GM13977 (cell line): Measurements from ENCODE around the gene ESPN.
"Not testable (repeated sequence)": the region's sequence is repeated elsewhere in the genome, so short reads cannot be mapped to it uniquely, and the experiment has no call there.

Source experiments
- DNase-seq: peaks from one replicate; pipeline ENCODE4 v3.0.0; 2012; ENCODE audit warnings: low spot score
- in situ Hi-C: fragments of 300-500 bp; cut with MboI; formaldehyde crosslinking; loops from one replicate; pipeline ENCODE4 v1.12.0; 2022; ENCODE audit warnings: low sequenced_read_pairs, low pct_unique_long_range_greater_than_20kb, mixed read lengths, inconsistent platforms; ENCODE audit not compliant: unreplicated experiment
- TF ChIP-seq, protein P1 (sequence below): IDR thresholded peaks from 2 replicates; pipeline ENCODE4 v1.5.1; 2012; ENCODE audit warnings: mild to moderate bottlenecking, control low read depth; ENCODE audit not compliant: insufficient read depth; ENCODE audit errors: extremely low read depth, missing control alignments

ESPN gene

DNA sequence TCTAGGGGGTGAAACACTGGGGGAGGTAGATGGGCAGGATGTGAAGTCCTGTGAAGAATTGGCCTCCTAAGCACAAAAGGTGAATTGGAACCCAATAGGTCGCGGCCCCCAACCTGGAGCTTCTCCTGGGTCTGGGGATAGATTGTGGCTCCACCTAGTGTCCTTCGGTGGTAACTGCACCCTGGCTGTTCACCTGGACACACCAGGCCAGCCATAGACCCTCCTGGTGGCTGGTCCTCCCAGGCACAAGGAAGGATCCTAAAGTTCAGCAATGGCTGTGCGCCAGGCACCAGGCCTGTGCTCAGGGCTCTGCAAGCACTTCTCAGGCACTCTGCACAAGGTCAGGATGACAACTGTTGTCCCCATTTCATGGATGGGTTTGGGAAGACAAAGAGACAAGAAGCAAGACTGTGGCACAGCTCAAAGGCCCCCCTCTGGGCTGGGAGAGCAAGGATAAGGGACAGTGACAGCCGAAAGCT, 13.5 kb downstream of the ESPN start:
- in situ Hi-C loops = no loop called here
- DNase-seq = peak; percentile 91
- TF ChIP-seq, protein P1, sequence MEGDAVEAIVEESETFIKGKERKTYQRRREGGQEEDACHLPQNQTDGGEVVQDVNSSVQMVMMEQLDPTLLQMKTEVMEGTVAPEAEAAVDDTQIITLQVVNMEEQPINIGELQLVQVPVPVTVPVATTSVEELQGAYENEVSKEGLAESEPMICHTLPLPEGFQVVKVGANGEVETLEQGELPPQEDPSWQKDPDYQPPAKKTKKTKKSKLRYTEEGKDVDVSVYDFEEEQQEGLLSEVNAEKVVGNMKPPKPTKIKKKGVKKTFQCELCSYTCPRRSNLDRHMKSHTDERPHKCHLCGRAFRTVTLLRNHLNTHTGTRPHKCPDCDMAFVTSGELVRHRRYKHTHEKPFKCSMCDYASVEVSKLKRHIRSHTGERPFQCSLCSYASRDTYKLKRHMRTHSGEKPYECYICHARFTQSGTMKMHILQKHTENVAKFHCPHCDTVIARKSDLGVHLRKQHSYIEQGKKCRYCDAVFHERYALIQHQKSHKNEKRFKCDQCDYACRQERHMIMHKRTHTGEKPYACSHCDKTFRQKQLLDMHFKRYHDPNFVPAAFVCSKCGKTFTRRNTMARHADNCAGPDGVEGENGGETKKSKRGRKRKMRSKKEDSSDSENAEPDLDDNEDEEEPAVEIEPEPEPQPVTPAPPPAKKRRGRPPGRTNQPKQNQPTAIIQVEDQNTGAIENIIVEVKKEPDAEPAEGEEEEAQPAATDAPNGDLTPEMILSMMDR = peak; percentile 89

DNA sequence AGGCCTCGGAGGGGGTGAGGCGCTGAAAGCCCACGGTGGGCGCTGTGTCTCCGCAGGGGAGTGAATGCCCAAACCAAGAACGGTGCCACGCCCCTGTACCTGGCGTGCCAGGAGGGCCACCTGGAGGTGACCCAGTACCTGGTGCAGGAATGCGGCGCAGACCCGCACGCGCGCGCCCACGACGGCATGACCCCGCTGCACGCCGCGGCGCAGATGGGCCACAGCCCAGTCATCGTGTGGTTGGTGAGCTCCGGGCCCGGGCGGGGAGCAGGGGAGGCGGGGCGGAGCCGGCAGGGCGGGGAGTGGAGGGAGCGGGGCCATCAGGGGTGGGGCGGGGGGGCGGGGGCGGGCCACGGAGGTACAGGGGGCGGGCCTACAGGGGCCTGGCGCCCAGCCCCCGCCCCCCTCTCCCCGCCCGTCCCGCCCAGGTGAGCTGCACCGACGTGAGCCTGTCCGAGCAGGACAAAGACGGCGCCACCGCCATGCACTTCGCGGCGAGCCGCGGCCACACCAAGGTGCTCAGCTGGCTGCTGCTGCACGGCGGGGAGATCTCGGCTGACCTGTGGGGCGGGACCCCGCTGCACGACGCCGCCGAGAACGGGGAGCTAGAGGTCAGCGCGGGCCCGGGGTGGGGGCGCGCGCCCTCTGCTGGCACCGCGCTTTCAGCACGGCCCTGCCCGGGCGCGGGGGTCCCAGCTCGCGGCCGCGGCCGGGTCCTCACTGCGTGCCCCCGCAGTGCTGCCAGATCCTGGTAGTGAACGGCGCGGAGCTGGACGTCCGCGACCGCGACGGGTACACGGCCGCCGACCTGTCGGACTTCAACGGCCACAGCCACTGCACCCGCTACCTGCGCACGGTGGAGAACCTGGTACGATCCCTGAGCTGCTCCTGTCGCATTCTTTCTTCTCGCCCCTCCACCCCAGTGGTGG, 15.9 kb downstream of the ESPN start:
- peak; percentile 82 for DNase-seq
- TF ChIP-seq, protein P1 = peak; percentile 31
- in situ Hi-C loops = no loop called here

DNA sequence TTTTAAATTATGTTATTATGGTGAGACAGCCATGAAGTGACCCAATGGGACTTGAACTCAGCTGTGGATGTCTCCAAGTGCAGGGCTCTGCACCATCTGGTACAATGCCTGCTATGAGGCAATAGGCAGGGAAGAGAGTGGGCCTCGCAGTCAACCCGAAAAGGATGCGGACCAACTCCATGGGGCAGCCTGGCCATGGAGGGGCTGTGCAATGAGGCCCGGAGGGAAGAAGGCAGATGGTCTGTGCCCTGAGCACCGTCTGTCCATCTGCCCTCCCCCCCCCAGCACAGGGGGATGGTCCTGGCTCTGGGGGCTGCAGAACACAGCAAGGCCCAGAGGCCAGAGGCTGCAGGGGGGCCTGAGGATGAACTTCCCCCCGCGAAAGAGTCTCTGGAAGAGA, 17.0 kb downstream of the ESPN start:
- in situ Hi-C loops = no loop called here

DNA sequence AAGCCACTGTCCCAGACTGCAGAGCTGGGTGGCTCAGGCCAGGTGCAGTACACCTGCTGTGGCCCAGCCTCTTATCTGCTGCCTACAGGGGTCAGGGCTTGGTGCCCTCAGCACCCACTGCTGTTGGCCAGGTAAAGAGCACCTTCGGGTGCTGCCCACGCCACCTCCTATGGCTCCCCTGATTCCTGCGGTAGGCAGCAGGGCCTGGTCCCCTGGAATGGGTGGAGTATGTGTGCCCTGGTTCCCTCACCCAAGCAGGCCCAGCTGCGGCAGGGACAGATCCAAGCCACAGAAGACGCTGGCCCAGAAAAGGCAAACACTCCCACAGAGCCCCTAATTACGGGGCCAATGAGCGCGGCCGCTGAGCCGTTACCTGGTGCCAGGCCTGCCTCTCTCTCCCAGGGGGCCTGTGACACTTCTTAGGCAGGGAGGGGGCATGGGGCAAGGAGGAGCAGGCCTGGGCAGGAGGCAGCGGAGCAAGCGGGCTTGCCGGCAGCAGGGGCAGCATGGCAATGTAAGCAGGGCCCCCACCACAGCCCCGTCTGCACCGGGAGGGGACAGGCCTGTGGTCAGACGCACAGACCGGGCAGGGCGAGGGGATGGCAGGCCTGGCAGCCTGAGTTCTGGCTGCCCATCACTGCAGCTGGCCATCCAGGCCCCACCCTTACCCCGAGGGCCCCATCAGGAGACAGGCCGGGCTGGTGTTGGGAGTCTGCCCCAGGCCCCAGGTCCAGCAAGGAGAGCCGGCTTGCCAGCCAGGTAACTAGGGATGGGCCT, 19.0 kb downstream of the ESPN start:
- TF ChIP-seq, protein P1 = no peak
- in situ Hi-C loops = no loop called here
- no peak for DNase-seq

More for the DNA sequence above, 17.0 kb downstream of the ESPN start:
- TF ChIP-seq, protein P1 = no peak
- DNase-seq = no peak

DNA sequence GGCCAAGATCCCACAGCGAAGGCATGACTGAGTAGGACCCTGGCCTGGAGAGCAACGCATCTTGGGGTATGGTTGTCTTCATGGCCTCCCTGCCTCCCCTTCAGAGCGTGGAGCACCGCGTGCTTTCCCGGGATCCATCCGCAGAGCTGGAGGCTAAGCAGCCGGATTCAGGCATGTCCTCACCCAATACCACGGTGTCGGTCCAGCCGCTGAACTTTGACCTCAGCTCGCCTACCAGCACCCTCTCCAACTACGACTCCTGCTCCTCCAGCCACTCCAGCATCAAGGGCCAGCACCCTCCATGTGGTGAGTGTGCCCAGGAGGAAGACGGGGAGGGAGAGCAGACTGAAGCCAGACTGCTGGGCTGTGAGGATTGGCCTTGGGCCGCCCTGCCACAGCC, 19.8 kb downstream of the ESPN start:
- TF ChIP-seq, protein P1 = no peak
- no peak for DNase-seq
- in situ Hi-C loops = no loop called here

DNA sequence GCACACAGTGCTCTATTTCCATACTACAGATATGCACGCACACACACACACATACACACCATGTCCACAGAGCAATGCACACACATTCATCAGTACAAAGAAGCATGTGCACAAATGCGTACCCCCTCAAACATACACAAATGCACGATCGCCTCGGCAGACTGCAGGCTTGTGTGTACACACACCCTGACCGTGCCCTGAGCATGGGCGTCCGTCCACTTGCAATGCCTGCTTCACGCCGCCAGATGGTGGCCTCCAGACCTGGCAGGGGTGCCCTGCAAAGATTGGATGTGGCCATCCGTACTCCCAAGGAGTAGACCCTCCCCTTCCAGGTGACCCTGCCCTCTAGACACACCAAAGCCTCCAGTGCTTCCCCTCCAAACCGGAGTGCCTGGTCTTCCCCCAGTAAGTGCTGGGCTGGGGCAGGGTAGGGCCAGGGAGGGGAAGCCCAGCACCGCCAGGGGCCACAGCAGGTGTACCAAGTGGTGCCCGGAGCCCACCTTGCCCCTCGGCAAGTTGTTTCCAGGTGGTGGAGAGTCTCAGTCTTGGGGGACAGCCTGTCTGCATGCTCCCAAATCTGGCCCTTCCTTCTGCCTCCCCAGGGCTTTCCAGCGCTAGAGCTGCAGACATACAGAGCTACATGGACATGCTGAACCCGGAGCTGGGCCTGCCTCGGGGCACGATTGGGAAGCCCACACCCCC, 20.6 kb downstream of the ESPN start:
- TF ChIP-seq, protein P1 = peak; percentile 31
- in situ Hi-C loops = no loop called here
- DNase-seq = no peak

DNA sequence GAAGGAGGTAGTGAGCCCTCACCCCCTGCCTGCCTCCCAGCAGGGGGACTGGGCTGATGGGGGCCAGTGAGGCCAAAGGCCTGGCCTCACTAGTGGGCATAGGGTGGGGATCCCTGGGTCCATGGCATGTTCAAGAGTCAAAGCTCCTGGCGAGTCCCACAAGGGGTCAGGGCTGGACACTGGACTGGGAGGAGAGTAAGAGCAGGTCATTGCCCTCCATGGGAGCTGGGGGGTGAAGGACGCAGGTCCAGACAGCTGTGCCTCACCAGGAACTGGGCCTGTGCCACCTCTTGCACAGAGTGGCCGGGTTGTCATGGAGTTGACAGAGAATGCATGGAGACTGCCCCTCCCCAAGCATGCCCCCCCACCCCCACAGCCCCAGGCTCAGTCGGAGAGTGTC, 21.4 kb downstream of the ESPN start:
- DNase-seq, in situ Hi-C loops: not testable (repeated sequence)
